DOHH2 (cell line): ENCODE data around the gene UNC79.

Experiments used
- CTCF ChIP-seq: fragments of 200-600 bp; sonication (generic); IDR thresholded peaks from one replicate; pipeline ENCODE4 v1.5.1; 2014; ENCODE audit warnings: antibody characterized with exemption, mild to moderate bottlenecking, low read depth, low read length; ENCODE audit not compliant: poor library complexity, severe bottlenecking
- EZH2phosphoT487 ChIP-seq: fragments of 200-600 bp; sonication (generic); IDR thresholded peaks from 2 replicates; pipeline ENCODE4 v1.6.1; 2017; ENCODE audit warnings: borderline replicate concordance, mild to moderate bottlenecking, antibody characterized with exemption, low read length, moderate library complexity, mixed read lengths

DNA sequence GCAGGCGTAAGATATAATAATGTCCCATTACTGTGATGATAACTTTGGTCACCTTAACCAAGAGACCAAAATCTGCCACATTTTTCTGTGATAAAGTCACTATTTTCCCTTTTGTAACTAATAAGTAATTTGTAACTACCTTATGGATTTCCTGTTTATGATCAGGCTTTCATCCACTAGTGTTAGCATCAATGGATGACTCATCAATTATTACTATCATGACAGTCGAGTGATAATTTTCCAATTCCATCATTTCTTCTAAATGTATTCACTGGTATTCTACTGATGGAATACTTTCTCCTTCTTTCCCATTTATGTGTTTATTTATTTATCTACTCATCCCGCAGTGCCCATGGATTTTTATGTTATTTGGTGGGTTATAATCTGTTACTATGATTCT is 148.4 kb downstream of the UNC79 start:
- no peak for TF ChIP-seq CTCF
- TF ChIP-seq EZH2phosphoT487 = no peak
